ENCODE data around the gene MTMR4.

GRCh38 chr17:58529275-58529674 is 14.8 kb upstream of the MTMR4 start:
- TF ChIP-seq POLR2A (IDR thresholded peaks at IDR 0.05) (no peak), CTCF (IDR thresholded peaks at IDR 0.05) (no peak)

Measured in testis (tissue), 2 donors.